Measurements from ENCODE around the gene CSNK1E.

DNA sequence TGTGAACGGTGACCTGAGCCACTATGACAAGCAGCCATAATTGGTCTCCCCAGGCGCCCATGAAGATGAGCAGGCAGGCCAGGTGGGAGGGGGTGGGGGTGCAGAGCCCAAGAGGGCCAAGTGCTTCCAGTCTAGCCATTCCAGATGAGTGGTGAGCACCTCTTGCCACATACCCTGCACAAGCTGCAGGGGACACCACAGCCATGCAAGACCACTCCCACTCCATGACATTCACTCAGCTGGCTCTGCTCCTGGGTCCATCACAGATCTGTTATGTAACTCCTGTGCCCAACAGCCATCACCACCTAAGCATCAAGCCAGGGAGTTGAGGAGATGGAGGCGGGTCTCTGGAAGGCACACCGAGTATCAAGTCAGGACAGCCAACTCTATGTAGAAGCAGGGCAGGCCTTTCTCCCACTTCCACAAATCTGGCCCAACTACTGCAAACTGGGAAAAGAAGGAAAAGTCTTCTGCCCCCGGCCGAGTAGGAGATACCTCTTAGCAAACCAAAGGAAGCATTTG, 52.9 kb downstream of the CSNK1E start:
- TF ChIP-seq, protein P1, sequence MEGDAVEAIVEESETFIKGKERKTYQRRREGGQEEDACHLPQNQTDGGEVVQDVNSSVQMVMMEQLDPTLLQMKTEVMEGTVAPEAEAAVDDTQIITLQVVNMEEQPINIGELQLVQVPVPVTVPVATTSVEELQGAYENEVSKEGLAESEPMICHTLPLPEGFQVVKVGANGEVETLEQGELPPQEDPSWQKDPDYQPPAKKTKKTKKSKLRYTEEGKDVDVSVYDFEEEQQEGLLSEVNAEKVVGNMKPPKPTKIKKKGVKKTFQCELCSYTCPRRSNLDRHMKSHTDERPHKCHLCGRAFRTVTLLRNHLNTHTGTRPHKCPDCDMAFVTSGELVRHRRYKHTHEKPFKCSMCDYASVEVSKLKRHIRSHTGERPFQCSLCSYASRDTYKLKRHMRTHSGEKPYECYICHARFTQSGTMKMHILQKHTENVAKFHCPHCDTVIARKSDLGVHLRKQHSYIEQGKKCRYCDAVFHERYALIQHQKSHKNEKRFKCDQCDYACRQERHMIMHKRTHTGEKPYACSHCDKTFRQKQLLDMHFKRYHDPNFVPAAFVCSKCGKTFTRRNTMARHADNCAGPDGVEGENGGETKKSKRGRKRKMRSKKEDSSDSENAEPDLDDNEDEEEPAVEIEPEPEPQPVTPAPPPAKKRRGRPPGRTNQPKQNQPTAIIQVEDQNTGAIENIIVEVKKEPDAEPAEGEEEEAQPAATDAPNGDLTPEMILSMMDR (IDR thresholded peaks at IDR 0.05): no peak
- TF ChIP-seq POLR2A (IDR thresholded peaks at IDR 0.05): no peak
